GM10248 (cell line): ENCODE data around the gene GGTLC3.
"Not testable (repeated sequence)": the region's sequence is repeated elsewhere in the genome, so short reads cannot be mapped to it uniquely, and the experiment has no call there.

Experiments
- CTCF ChIA-PET: fragments of 300-600 bp; sonication (Branson Sonifier 250); formaldehyde crosslinking; extraction: SDS; loops from one replicate; lab custom pipeline; 2021; ENCODE audit warnings: antibody characterized with exemption; lab: Yijun Ruan, JAX
- POLR2A ChIA-PET: fragments of 350-650 bp; sonication (Branson Sonifier 250); formaldehyde crosslinking; extraction: SDS; loops from one replicate; lab custom pipeline; 2020; ENCODE audit warnings: antibody characterized with exemption; lab: Yijun Ruan, JAX
- DNase-seq: peaks from one replicate; pipeline ENCODE4 v3.0.0; 2012; ENCODE audit errors: extremely low spot score

Gene GGTLC3

DNA sequence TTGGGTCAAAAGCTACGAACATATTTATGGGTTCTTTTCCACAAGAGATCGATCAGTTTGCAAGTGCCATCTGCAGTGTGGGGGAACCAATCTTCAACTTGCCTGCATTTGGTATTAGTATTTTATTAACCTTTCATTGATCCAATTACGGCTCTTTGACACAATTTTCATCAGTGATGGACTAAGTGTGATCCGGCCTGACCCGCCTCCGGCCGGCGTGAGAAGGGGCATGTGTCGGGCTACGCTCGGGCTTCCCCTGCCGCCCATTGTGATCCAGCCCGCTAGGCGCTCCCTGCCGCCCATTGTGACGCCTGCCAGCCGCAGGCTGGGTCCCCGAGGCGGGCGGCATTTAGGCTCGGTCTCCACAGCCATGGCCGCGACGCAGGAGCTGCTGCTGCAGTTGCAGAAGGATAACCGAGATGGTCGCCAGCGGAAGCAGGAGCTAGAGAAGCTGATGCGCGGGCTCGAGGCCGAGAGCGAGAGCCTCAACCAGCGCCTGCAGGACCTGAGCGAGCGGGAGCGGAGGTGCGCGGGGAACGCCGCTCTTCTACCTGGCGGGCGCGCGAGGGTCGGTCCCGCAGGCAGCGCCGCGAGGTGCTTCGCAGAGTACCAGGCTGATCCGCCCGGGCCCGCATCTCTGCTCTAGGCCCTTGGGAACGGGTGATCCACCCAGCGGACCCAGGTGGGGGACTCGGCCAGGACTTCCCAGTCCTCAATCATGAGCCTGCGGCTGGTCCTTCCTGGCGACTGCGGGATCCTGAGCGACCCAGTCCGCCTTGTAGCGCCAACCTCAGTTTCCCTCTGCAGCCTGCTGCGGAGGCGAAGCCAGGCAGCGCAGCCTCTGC lies 10.0 kb upstream of the GGTLC3 start, which contains the start of gene TMEM191B:
Gene TMEM191B, plus strand, starts transcription at position 51 of the 845 bp plus-strand sequence. Its CDS starts 179 bp downstream, at position 230.
- CTCF ChIA-PET, DNase-seq, POLR2A ChIA-PET: not testable (repeated sequence)

DNA sequence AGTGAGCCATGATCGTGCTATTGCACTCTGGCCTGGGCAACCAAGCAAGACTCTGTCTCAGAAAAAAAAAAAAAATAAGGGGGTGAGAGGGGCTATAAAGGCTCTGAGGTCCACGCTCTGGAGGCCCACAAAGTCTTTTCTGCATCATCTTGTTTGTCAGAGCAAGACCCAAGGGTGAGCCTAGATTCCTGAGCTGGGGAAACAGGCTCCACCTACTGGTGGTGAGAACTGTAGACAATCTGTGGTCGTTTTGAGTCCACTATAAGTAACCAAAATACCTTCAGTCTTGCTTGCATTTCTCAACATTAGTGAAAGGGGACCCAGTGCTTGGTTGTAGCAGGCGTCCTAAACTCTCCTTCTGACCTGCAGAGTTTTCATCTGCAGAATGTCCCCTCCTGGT lies 5.4 kb upstream of the GGTLC3 start:
- DNase-seq, CTCF ChIA-PET, POLR2A ChIA-PET: not testable (repeated sequence)

DNA sequence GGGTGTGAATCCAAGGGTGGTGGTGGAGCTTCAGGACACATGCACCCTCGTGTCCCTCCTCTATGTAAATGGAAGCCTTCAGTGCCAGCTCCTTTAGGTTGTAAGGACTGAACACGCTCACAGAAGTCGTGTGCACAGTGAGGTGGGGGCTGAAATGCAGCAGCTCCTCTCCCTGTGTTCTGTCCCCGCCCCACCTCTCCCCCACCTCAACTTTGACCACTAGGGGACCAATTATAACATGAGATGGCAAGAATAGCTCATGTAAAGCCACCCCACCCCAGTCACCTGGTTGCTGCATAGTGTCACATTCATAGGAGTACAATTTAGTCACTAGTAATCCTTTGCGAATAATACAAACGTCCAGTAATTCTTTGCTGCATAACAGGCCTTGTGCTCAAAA lies 4.8 kb upstream of the GGTLC3 start:
- CTCF ChIA-PET, DNase-seq, POLR2A ChIA-PET: not testable (repeated sequence)

DNA sequence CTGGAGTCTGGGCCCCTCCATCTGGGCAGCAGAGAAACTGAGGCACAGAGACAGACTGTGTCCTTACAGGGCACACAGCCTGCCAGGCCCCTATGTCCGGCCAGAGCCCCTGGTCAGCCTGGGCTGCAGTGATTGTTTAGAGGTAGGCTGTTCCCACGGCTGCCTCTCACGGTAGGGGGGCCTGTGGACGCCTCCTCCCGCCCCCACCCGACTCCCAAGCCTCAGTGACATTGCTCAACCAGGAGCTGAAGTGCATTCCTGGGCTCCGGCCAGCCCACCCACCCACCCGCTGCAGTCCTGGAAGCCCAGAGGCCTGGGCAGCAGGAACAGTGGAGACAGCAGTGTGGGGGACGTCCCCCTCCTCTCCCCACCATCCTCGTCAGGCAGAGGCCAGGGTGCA lies 4.5 kb downstream of the GGTLC3 start:
- DNase-seq, POLR2A ChIA-PET, CTCF ChIA-PET: not testable (repeated sequence)

DNA sequence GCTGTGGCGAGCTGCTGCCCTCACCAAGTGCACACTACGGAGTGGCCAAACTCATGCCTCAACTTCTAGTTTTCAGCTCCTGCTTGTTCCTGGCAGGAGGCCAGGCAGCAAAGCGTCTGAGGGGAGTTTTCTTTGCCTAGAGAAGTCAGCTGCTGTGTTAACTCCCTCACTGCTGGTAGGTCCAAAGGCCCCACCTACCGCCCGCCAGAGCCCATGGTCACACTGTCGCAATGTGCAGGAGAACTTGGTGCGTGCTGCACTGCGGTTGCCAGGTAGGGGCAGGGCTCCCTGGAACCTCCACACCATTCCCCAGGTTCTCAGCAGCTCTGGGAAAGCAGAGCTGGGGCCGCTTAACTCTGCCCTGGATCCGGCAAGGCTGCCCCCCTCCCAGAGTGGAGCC lies 5.6 kb downstream of the GGTLC3 start:
- POLR2A ChIA-PET, DNase-seq, CTCF ChIA-PET: not testable (repeated sequence)

DNA sequence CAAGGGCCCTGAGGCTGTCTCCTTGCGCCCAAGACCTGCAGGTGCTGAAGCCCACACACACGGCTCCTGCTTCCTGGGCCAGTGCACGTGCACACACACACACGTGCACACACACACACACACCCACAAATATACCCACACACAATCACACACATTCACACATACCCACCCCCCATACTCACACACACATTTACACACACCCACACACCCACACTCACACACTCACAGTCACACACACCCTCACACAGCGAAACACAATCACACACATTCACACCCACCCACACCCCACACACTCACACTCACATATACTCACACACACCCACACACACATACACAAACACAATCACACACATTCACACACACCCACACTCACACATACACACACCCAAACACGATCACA lies 6.6 kb downstream of the GGTLC3 start:
- CTCF ChIA-PET, DNase-seq, POLR2A ChIA-PET: not testable (repeated sequence)

DNA sequence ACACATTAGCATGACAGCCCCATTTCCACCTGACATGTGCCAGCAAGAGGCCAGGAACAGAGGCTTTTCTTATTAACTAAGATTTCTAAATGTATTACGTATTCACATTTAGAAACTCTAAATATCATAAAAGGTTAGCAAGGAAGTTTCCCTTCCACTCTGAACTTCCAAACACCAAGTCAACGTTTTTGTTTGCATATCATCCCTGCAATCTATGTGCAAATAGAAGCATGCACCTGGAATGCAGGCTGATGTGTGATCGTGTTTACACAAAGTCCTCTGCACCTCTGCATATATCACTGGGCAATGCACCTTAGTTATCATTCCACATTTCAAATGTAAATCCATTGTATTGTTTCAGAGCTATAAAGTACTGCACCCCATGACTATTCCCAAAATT lies 21.7 kb downstream of the GGTLC3 start:
- POLR2A ChIA-PET, DNase-seq, CTCF ChIA-PET: not testable (repeated sequence)
